Calu3 (cell line): ENCODE results near the gene ZDHHC1. TPM values are rescaled to one million over a fixed set of nuclear protein-coding genes. Genes with fewer than 3 reads are reported as not detected.

Experiments
- Bru-seq: library from RNA; stranded (reverse); fragments of 400-500 nt; gene quantifications from one replicate; lab custom pipeline; 2021; lab: Mats Ljungman, UMichigan
- BruChase-seq, 2 experiments: library from RNA; stranded (reverse); fragments of 400-500 nt; gene quantifications; one replicate each; lab custom pipeline; 2021; lab: Mats Ljungman, UMichigan
- BruUV-seq: library from RNA; stranded (reverse); fragments of 400-500 nt; replicated peaks from 2 replicates; lab custom pipeline; 2021; lab: Mats Ljungman, UMichigan
- CTCF ChIA-PET: fragments of 300-600 bp; sonication (Branson Sonifier 250); formaldehyde crosslinking; loops from one replicate; lab custom pipeline; 2022; ENCODE audit warnings: antibody characterized with exemption; lab: Charles Lee
- DNase-seq: peaks from one replicate; pipeline ENCODE4 v3.0.0; 2022
- H3K27ac Mint-ChIP-seq: one replicate; pipeline ENCODE4 v1.8.0; 2022; ENCODE audit warnings: mixed read lengths; ENCODE audit not compliant: unreplicated experiment
- H3K27me3 Mint-ChIP-seq: one replicate; pipeline ENCODE4 v1.8.0; 2022; ENCODE audit warnings: mixed read lengths; ENCODE audit not compliant: unreplicated experiment
- H3K36me3 Mint-ChIP-seq: one replicate; pipeline ENCODE4 v1.8.0; 2022; ENCODE audit warnings: mild to moderate bottlenecking, moderate library complexity, mixed read lengths; ENCODE audit not compliant: insufficient read depth, unreplicated experiment
- H3K4me1 Mint-ChIP-seq: one replicate; pipeline ENCODE4 v1.8.0; 2022; ENCODE audit warnings: mild to moderate bottlenecking, low read depth, mixed read lengths; ENCODE audit not compliant: unreplicated experiment
- H3K4me3 Mint-ChIP-seq: one replicate; pipeline ENCODE4 v1.8.0; 2022; ENCODE audit warnings: mild to moderate bottlenecking, low read depth, moderate library complexity, mixed read lengths; ENCODE audit not compliant: unreplicated experiment
- H3K9me3 Mint-ChIP-seq: one replicate; pipeline ENCODE4 v1.8.0; 2022; ENCODE audit warnings: low read depth, mixed read lengths; ENCODE audit not compliant: unreplicated experiment
- intact Hi-C: fragments of 100-400 bp; cut with micrococcal nuclease; formaldehyde crosslinking; loops from one replicate; pipeline ENCODE4 v1.10.0; 2022; ENCODE audit not compliant: unreplicated experiment
- long read RNA-seq: library from polyadenylated mRNA; stranded (forward); transcript quantifications from one replicate; pipeline ENCODE4 v2.0.0, GENCODE V29; 2022
- total RNA-seq: library from RNA; stranded (reverse); gene quantifications from 2 replicates; pipeline ENCODE4 v1.2.3, GENCODE V29; 2022
- TF ChIP-seq, protein P1 (sequence below): fragments of 200-600 bp; IDR thresholded peaks from one replicate; pipeline ENCODE4 v1.8.0; 2022; ENCODE audit warnings: antibody characterized with exemption; ENCODE audit not compliant: unreplicated experiment

The ZDHHC1 gene, protein sequence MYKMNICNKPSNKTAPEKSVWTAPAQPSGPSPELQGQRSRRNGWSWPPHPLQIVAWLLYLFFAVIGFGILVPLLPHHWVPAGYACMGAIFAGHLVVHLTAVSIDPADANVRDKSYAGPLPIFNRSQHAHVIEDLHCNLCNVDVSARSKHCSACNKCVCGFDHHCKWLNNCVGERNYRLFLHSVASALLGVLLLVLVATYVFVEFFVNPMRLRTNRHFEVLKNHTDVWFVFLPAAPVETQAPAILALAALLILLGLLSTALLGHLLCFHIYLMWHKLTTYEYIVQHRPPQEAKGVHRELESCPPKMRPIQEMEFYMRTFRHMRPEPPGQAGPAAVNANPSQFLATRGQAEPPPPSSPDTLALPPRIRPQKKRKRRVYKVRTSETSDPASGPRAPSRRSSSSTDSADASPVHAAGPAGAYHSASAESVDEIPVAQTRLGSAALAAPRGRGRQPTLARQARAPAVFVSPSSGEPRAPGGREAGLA
- 22.6 and 24.4 TPM in 2 replicates for total RNA-seq
- percentile 61 among the genes with signal in this experiment for Bru-seq, nascent RNA
- percentile 72 among the genes with signal in this experiment for BruChase-seq, experiment 1, labeled RNA remaining after a 6-hour chase
- percentile 79 among the genes with signal in this experiment for BruChase-seq, experiment 2, labeled RNA remaining after a 2-hour chase
- long read RNA-seq, transcript ZDHHC1-203 (12 exons, 2,261 nt): major isoform, 14 of 49 reads
- long read RNA-seq, partial matches to known transcripts: 11 of 49 reads
- long read RNA-seq, other reads (novel, unspliced or antisense): 19 of 49 reads

DNA sequence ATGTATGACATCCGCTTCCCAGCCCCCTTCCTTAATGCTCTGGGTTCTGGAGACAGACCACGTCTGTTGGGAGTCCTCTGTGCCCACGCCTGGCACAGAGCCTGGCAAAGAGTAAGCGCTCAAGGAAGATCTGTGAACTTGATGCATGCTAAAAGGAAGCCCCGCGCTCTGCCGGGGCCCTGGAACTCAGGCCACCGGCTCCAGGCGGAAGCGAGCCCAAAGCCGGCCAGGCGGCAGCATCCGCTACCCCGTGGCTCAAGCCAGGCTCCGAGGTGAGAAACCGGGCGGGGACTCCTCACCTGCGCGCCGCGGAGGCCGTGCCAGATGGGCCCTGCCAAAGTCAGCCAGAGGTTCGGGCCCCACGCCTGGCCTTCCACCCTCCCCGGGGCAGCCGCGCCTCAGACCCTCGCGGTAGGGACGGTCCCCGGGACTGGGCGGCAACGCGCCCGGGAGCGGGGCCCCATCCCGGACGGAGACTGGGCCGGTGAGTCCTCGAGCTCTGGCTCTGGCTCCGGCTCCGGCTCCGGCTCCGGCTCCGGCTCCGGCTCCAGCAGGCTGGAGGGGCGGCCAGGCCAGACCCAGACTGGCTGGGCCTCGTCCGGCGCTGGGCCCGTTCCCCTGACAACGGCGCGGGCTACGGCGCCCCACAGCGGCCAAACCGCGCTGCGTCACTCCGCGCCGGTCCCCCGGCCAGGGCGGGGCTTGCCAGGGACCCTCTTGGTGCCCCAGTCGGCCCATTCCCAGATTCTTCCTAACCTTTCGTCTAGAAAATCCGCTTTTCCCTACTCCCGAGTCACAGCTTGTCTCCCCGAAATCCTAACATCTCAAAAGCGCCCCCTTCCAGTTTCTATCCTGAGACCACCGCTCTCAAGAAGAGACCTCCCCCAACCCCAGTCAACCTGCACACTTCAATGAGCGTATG is at the start of gene ZDHHC1:
TSS of gene ZDHHC1 (minus strand) at position 606 of the 922 bp plus-strand sequence. CDS start 8,702 bp downstream, outside the sequence.
- peak; percentile 92 for DNase-seq

GRCh38 chr16:67464565-67464964 is 48.3 kb upstream of the ZDHHC1 start:
- no peak overlapping the region for H3K4me3 Mint-ChIP-seq
- peaks cover 13% of the 10 kb centered on the region for H3K36me3 Mint-ChIP-seq
- no peak for DNase-seq
- TF ChIP-seq, protein P1, sequence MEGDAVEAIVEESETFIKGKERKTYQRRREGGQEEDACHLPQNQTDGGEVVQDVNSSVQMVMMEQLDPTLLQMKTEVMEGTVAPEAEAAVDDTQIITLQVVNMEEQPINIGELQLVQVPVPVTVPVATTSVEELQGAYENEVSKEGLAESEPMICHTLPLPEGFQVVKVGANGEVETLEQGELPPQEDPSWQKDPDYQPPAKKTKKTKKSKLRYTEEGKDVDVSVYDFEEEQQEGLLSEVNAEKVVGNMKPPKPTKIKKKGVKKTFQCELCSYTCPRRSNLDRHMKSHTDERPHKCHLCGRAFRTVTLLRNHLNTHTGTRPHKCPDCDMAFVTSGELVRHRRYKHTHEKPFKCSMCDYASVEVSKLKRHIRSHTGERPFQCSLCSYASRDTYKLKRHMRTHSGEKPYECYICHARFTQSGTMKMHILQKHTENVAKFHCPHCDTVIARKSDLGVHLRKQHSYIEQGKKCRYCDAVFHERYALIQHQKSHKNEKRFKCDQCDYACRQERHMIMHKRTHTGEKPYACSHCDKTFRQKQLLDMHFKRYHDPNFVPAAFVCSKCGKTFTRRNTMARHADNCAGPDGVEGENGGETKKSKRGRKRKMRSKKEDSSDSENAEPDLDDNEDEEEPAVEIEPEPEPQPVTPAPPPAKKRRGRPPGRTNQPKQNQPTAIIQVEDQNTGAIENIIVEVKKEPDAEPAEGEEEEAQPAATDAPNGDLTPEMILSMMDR: no peak
- intact Hi-C loops: no loop called here
- CTCF ChIA-PET: interaction anchor here (2.9 to 3.0 kb wide), 2 partner anchors 13 to 36 kb away, joined by 11 to 34 read pairs; no protein-coding TSS in a partner anchor
- H3K27me3 Mint-ChIP-seq: no peaks in the 10 kb centered on the region
- no TSS peak for BruUV-seq
- no peak overlapping the region for H3K27ac Mint-ChIP-seq
- H3K9me3 Mint-ChIP-seq: no peaks in the 10 kb centered on the region
- peaks cover 46% of the 10 kb centered on the region for H3K4me1 Mint-ChIP-seq

More for the DNA sequence above, at the start of gene ZDHHC1:
- Mint-ChIP-seq H3K36me3 (peaks cover 30% of the 10 kb centered on the region), H3K27ac (peak within 1 kb of the TSS; percentile 66), H3K4me1 (peaks cover 42% of the 10 kb centered on the region), H3K27me3 (peaks cover 15% of the 10 kb centered on the region), H3K4me3 (peak within 1 kb of the TSS; percentile 75), H3K9me3 (no peaks in the 10 kb centered on the region)
- intact Hi-C loops: loop anchor here (5.0 kb wide), 2 partner anchors 69 to 154 kb away; no protein-coding TSS in a partner anchor
- BruUV-seq: no TSS peak
- TF ChIP-seq, protein P1: peak; percentile 80
- CTCF ChIA-PET: interaction anchor here (0.5 to 2.2 kb wide), 9 partner anchors 11 to 388 kb away, joined by 3 to 5 read pairs (median 4); partner anchors contain the start of gene HSD11B2

- no peak for DNase-seq
- no peaks in the 10 kb centered on the region for H3K27me3 Mint-ChIP-seq
- no TSS peak for BruUV-seq
- CTCF ChIA-PET: interaction anchor here (2.9 to 3.0 kb wide), 2 partner anchors 12 to 35 kb away, joined by 11 to 34 read pairs; no protein-coding TSS in a partner anchor
- H3K4me1 Mint-ChIP-seq: peaks cover 46% of the 10 kb centered on the region
- no peak overlapping the region for H3K27ac Mint-ChIP-seq
- TF ChIP-seq, protein P1: no peak
- intact Hi-C loops: no loop called here
- no peak overlapping the region for H3K4me3 Mint-ChIP-seq
- H3K9me3 Mint-ChIP-seq: no peaks in the 10 kb centered on the region
- H3K36me3 Mint-ChIP-seq: peaks cover 13% of the 10 kb centered on the region
Observed at GRCh38 chr16:67463691-67464090, 47.4 kb upstream of the ZDHHC1 start.
